K562 treated with DMSO at 1 percent for 4 hours (cell line): ENCODE measurements around the gene B3GNT7. TPM values are rescaled to one million over a fixed set of nuclear protein-coding genes. Genes with fewer than 3 reads are reported as not detected.

Experiments used
- total RNA-seq: library from RNA; unstranded; fragments of 300-600 nt; gene quantifications from 2 replicates; pipeline ENCODE4 v1.2.3, GENCODE V29; 2022; ENCODE audit not compliant: insufficient read depth

The B3GNT7 gene, protein sequence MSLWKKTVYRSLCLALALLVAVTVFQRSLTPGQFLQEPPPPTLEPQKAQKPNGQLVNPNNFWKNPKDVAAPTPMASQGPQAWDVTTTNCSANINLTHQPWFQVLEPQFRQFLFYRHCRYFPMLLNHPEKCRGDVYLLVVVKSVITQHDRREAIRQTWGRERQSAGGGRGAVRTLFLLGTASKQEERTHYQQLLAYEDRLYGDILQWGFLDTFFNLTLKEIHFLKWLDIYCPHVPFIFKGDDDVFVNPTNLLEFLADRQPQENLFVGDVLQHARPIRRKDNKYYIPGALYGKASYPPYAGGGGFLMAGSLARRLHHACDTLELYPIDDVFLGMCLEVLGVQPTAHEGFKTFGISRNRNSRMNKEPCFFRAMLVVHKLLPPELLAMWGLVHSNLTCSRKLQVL
- not detected in 2 replicates for total RNA-seq

DNA sequence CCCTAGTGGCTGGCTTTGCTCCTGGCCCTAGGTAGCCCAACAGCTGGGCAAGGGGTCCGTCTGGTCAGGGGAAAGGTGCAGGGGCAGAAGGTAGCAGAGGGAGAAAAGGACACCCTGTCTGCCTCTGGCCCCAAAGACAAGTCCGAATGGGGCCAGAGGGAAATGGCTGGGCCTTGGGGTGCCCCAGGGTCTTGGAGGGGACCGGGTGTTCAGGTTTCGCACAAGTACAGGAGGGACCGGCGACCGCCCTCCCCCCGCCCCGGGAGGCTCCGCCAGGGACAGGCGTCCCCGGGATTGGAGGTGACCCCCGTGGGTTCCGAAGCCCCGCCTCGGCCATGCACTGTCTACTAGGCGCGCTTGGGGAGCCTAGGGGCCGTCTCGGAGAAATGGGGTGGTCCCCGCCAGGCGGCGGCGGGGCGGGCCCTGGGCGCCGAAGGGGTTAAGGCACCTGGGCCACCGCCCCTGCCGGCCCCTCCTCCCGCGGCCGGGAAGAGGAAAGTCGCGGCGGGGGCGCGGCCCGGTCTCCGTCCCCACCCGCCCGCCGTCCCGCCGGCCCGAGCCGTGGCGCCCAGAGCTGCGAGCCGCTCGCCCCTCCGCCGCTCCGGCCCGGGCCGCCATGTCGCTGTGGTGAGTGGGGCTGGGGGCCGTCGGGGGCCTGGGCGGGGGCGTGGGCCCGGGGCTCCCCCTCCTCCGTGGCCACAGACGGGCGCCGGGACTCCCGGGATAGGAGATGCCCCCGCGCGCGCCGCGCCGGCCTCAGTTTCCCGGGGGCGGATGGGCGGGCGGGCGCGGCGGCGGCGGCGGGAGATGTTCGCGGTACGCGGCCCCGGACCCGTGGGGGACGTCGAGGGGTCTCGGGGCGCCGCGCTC is at the start of gene B3GNT7:
Gene B3GNT7, plus strand, starts transcription at position 523 of the 870 bp plus-strand sequence. Its CDS starts 94 bp downstream, at position 617.

Other genes starting within 250 kb of the B3GNT7 start
- 0.99 and 2.7 TPM in 2 replicates for gene ARMC9, start 197.1 kb upstream of the B3GNT7 start, total RNA-seq
- 134 TPM in 2 replicates for gene NCL, start 68.8 kb downstream of the B3GNT7 start, total RNA-seq
- 0.46 and 0.61 TPM in 2 replicates for gene NMUR1, start 134.7 kb downstream of the B3GNT7 start, total RNA-seq
- gene TEX44, start 197.2 kb downstream of the B3GNT7 start, total RNA-seq = not detected in 2 replicates